Measurements from ENCODE around the gene P4HTM.

The P4HTM gene

DNA sequence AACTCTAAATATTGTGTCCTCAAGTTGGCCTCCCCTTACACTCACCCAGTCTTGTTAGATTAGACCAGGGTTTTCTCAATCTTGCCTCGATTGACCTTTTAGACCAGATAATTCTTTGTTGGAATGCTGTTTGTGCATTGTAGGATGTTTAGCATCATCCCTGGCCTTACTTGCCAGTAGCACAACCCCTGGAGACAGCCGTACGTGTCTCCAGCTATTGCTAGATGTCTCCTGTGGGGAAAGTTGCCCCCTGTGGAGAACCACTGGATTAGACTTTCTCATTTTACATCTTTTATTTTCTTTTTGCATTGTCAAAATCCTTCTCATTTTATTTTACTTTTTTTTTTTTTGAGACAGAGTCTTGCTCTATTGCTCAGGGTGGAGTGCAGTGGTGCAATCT, 19.4 kb downstream of the P4HTM start:
- no peak for DNase-seq

DNA sequence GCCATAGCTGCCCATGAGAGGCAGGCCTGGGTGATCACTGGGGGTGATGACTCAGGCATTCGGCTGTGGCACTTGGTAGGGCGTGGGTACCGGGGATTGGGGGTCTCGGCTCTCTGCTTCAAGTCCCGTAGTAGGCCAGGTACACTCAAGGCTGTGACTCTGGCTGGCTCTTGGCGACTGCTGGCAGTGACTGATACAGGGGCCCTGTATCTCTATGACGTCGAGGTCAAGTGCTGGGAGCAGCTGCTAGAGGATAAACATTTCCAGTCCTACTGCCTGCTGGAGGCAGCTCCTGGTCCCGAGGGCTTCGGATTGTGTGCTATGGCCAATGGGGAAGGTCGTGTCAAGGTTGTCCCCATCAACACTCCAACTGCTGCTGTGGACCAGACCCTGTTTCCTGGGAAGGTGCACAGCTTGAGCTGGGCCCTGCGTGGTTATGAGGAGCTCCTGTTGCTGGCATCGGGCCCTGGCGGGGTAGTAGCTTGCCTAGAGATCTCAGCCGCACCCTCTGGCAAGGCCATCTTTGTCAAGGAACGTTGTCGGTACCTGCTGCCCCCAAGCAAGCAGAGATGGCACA, 22.5 kb downstream of the P4HTM start:
- DNase-seq = no peak

GRCh38 chr3:49013113-49013737, 23.2 kb downstream of the P4HTM start:
- DNase-seq = no peak

GRCh38 chr3:49013738-49014660, 24.0 kb downstream of the P4HTM start:
- peak; percentile 55 to 61 for DNase-seq

GRCh38 chr3:49015072-49015471, 25.0 kb downstream of the P4HTM start:
- no peak for DNase-seq

GRCh38 chr3:49015765-49016164, 25.7 kb downstream of the P4HTM start:
- no peak for DNase-seq

DNA sequence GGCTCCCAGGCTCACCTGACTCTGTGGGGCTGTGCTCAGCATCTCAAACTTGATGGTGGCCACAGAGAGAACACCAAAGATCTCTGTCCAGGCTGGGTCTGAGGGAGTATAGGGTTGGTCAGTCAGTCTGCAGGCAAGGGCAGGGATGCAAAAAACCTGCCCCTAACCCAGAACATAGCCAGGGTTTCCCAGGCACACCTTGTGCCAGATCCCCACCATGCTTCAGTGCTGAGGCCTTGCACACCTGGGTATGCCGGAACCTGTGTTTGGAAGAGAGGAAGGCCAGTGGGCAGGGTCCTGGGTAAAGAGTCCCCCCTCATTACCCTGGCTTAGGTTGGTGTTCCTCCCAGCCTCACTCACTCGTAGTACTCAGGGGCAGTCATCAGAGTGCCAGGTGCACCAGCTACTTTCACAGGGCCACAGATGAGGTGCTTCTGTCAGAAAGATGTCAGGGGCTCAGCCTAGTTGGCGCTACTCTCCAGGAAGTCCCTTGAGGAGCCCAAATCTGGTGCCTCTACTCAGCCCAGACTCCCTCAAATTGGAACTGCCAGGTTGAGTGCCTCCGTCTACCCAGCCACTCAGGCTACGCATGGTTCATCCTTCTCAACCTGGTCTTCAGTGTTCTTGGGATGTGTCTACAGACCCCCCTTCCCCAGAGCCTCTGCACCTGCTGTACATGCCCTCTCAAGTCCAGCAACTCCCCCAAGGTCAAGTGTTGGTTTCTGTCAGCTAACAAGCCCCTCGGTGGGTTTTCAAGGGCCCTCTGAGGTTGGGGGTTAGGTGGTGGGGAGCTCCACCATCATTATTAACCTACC, 26.6 kb downstream of the P4HTM start:
- DNase-seq = no peak

- DNase-seq = no peak
Measured at GRCh38 chr3:49017229-49017970, 27.4 kb downstream of the P4HTM start.

DNA sequence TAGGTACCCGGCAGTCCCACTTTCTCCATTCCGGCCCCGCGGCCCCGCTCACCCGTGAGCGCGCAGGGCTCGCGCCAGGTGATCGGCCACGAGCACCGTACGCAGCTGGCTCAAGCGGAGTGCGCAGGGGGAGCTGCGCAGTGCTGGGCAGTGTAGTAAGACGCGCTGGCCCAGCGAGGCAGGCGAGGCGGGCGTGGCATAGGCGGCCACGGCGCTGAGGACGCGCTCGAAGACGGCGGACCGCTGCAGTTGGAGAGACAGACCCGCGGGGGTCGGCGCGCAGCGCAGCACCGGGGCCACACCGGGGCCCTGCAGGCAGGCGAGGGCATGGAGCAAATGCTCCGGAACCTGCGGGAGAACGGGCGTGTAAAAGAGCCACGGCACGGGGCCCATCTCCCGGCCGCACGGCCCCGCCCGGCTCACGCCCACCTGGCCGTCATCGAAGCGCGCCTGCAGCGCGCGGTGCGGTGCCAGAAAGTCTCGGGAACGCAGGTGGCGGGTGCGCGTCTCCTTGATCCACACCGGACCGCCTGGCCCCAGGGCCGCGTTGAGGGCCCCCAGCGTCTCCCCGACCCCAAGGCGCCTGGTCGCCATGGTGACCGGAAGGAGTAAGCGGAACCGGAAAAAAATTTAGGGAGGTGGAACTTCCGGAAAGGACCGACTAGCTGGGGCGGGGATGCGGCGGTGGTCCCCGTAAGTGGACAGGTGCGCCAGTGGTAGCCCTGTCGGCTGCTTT, 28.1 kb downstream of the P4HTM start, which contains the start of gene DALRD3:
DALRD3 (minus strand) TSS at position 610 of the 736 bp plus-strand sequence; CDS start at position 594, 16 bp downstream.
- DNase-seq = peak; percentile 51 to 71

- DNase-seq = no peak
Measured at GRCh38 chr3:49018707-49019006, 28.6 kb downstream of the P4HTM start.

DNA sequence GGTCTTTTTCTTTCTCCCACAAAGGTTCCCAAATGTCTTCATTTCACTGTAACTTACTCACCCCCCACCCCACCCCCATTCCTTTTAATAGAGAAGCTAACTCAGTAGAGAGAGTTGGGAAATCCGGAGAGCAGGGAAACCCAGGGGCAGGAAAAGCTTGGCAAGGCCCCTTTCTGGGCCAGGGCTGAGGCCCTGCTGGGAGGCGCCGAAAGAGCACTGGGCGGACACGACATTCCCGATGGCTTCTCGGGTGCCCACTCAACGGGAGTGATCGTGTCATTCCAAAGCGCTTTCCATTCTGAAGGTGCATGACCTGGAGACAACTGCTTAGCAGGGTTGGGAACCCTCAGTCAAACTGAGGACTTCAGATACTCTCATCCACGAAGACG, 29.9 kb downstream of the P4HTM start:
- DNase-seq = no peak

- DNase-seq = peak; percentile 35 to 45
Measured at GRCh38 chr3:49020330-49021212, 30.5 kb downstream of the P4HTM start.

GRCh38 chr3:49021213-49021812, 31.3 kb downstream of the P4HTM start:
- peak; percentile 98 to 99 for DNase-seq

DNA sequence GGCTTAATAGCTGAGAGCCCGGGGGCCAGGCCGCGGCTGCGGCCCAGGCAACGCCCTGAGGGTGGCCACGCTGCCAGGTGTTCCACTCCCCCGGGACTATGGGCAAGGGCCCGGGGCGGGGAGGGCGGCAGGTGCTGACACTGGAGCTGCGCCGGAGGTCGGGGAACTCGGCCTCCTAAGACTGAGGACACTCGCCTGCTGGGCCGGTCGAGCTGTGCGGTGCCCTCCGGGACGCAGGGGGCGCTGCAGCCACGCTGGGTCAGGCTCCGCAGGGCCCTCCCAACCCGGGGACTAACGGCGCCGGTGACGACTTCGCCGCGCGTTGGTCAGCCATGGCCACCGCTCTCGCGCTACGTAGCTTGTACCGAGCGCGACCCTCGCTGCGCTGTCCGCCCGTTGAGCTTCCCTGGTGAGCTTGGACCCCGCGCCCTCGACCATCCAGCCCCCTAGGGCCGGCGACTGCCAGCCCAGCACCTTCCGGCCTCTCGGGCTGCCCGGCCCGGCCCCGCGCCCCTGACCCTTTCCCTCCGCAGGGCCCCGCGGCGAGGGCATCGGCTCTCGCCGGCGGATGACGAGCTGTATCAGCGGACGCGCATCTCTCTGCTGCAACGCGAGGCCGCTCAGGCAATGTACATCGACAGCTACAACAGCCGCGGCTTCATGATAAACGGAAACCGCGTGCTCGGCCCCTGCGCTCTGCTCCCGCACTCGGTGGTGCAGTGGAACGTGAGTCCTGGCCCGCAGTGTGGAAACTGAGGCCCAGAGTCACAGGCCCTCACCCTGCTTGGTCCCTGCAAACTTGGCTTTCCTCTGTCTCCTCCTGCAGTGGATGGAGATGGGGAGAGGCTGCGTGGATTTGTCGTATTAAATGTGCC, 32.0 kb downstream of the P4HTM start, which contains the start of gene NDUFAF3:
NDUFAF3 (plus strand) TSS at position 309 of the 875 bp plus-strand sequence; CDS start at position 333, 24 bp downstream.
- DNase-seq = peak; percentile 93 to 94

DNA sequence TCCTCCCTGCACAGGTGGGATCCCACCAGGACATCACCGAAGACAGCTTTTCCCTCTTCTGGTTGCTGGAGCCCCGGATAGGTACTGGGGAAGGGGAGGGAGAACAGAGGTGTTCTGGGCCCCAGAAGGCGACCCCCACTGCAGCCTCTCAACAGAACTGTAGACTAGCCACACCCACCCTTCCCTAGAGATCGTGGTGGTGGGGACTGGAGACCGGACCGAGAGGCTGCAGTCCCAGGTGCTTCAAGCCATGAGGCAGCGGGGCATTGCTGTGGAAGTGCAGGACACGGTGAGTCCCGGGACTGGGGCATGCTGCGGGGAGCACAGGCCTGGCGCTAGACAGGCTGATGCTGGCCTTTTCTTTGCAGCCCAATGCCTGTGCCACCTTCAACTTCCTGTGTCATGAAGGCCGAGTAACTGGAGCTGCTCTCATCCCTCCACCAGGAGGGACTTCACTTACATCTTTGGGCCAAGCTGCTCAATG, 32.7 kb downstream of the P4HTM start:
- no peak for DNase-seq

DNA sequence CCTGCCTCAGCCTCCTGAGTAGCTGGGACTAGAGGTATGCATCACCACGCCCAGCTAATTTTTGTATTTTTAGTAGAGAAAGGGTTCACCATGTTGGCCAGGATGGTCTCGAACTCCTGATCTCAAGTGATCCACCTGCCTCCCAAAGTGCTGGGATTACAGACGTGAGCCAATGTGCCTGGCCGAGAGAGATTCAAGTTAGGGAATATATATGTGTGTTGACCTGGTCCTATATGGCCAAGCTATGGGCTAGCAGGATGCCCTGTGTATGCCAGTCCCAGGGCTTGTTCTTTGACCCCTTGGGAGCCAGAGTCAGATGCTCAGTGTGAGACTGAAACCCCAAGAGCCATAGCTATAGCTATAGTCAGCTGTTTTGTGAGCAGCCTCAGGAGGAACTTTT, 33.7 kb downstream of the P4HTM start:
- DNase-seq = no peak

- DNase-seq = no peak
Measured at GRCh38 chr3:49024449-49024848, 34.4 kb downstream of the P4HTM start.

GRCh38 chr3:49025005-49025792, 35.2 kb downstream of the P4HTM start:
- no peak for DNase-seq

Measured in CD4-positive, alpha-beta T cell treated with Interleukin-4 for 1 hour (primary cell).